Activated CD8-positive, alpha-beta T cell treated with anti-CD3 and anti-CD28 coated beads, Interleukin-2, amount 10 ng/mL, durations not matched to agents 7 days and 5 days (primary cell): ENCODE results near the gene DENND1A. TPM values are rescaled to one million over a fixed set of nuclear protein-coding genes. Genes with fewer than 3 reads are reported as not detected.

ENCODE experiments used
- ATAC-seq: fragments of 150-1000 bp; cut with Tn5 transposase; one replicate; pipeline ENCODE4 v1.10.0; 2021; ENCODE audit warnings: moderate library complexity
- CTCF ChIA-PET: fragments of 350-600 bp; sonication (Branson Sonifier 250); formaldehyde crosslinking; loops from one replicate; lab custom pipeline; 2021; ENCODE audit warnings: antibody characterized with exemption; lab: Charles Lee
- POLR2A ChIA-PET: fragments of 350-600 bp; sonication (Branson Sonifier 250); formaldehyde crosslinking; loops from one replicate; lab custom pipeline; 2021; ENCODE audit warnings: antibody characterized with exemption; lab: Charles Lee
- DNase-seq: peaks from one replicate; pipeline ENCODE4 v3.0.0-alpha.2; 2020
- H3K27ac Mint-ChIP-seq: one replicate; pipeline ENCODE4 v1.8.0; 2021; ENCODE audit warnings: mild to moderate bottlenecking, mixed read lengths
- H3K27me3 Mint-ChIP-seq: one replicate; pipeline ENCODE4 v1.8.0; 2021; ENCODE audit warnings: low read depth, mixed read lengths
- H3K36me3 Mint-ChIP-seq: one replicate; pipeline ENCODE4 v1.8.0; 2021; ENCODE audit warnings: low read depth, mixed read lengths
- H3K4me1 Mint-ChIP-seq: one replicate; pipeline ENCODE4 v1.8.0; 2021; ENCODE audit warnings: low read depth, mixed read lengths
- H3K4me3 Mint-ChIP-seq: one replicate; pipeline ENCODE4 v1.8.0; 2021; ENCODE audit warnings: mild to moderate bottlenecking, mixed read lengths
- H3K9me3 Mint-ChIP-seq: one replicate; pipeline ENCODE4 v1.8.0; 2022; ENCODE audit warnings: mixed read lengths; ENCODE audit not compliant: insufficient read depth
- total RNA-seq, 2 experiments: library from RNA; stranded (reverse); gene quantifications; one replicate each; pipeline ENCODE4 v1.2.3, GENCODE V29; 2021

The DENND1A gene
- total RNA-seq, 2 experiments from 2014 or later = 13.0 to 15.5 TPM

DNA sequence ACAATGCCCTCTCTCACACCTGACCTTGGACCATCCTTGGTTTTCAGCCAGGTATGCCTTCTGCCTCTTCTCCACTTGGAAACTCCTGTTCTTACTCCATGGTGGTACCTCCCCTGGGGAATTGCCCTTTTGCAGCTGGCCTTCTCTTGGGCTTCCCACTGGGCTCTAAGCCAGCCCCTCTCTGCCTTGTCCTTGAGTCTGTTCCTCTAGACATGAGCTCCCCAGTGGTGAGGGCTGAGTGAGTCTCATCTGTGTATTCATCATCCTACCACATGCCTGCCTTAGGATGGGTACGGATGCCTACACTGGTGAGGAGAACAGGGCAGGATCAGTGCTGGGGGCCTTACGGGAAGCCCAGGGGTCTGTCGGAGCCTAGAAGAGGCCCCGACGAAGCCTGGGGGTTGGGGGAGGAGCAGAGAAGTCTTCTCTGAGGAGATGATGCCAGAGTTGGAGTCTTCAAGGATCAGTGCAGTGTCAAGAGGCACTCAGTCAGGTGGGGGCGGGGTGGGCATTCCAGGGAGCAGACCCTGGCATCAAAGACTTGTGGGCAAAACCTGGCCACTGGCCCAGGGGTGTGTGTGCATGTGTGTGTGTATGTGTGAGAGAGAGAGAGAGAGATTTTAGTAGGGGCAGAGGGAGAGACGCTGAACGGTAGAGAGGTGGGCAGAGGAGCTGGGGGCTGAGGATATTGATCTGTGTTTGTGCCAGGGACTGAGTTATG lies 579.2 kb downstream of the DENND1A start:
- POLR2A ChIA-PET = no interaction called here
- peaks cover 4% of the 10 kb centered on the region for H3K4me1 Mint-ChIP-seq
- ATAC-seq (no peak), DNase-seq (no peak)
- no peak overlapping the region for H3K4me3 Mint-ChIP-seq
- peaks cover 3% of the 10 kb centered on the region for H3K27me3 Mint-ChIP-seq
- H3K27ac Mint-ChIP-seq = no peak overlapping the region
- no peaks in the 10 kb centered on the region for H3K9me3 Mint-ChIP-seq
- CTCF ChIA-PET = interaction anchor here (0.6 to 3.8 kb wide), 32 partner anchors 9 to 886 kb away, joined by 3 to 38 read pairs (median 5); partner anchors contain the start of gene STRBP
- H3K36me3 Mint-ChIP-seq = no peaks in the 10 kb centered on the region

DNA sequence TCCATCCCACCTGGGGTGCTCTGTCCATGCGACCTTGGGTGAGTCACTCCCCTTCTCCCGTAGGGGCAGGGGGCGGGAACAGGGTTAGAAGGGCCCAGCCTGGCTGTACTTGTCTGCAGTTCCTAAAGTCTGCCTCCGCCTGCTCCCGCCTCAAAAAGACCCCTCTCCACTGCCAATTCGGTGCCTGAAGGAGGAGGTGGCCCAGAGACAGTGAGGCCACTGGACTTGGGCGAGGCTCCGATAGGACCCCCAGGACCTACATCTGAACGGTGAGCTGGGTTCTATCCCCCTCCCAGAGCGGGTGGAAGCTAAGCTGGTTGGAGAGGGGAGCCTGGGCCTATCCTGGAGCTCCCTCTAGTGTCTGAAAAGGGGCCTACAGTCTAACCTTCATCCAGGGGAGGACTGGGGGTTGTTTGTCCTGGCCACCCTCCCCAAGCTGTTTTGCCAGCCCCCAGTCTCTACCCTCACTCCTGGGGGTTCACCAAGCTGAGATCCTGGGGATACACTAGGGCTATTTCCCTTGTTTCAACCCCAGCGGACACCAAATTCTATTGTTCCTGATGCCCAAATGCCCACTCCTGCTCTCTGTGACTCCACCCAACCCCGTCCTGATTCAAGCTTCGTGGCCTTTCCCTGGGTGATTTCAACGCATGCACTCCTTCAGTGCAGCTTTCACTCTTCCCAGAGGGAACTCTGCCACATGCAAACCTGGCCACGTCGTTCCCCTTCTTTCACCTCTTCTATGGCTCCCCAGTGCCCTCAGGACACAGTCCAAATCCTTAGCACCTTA lies 580.0 kb downstream of the DENND1A start:
- ChIA-PET POLR2A (interaction anchor here (1.1 to 1.9 kb wide), 2 partner anchors 11 to 12 kb away, joined by 4 to 8 read pairs; no protein-coding TSS in a partner anchor), CTCF (interaction anchor here (0.6 to 3.8 kb wide), 57 partner anchors 9 to 885 kb away, joined by 3 to 38 read pairs (median 4); partner anchors contain the start of gene STRBP)
- Mint-ChIP-seq H3K9me3 (no peaks in the 10 kb centered on the region), H3K4me3 (no peak overlapping the region), H3K27me3 (peaks cover 3% of the 10 kb centered on the region), H3K27ac (no peak overlapping the region), H3K36me3 (no peaks in the 10 kb centered on the region), H3K4me1 (peaks cover 4% of the 10 kb centered on the region)
- DNase-seq (peak; percentile 80), ATAC-seq (peak; percentile 75)

DNA sequence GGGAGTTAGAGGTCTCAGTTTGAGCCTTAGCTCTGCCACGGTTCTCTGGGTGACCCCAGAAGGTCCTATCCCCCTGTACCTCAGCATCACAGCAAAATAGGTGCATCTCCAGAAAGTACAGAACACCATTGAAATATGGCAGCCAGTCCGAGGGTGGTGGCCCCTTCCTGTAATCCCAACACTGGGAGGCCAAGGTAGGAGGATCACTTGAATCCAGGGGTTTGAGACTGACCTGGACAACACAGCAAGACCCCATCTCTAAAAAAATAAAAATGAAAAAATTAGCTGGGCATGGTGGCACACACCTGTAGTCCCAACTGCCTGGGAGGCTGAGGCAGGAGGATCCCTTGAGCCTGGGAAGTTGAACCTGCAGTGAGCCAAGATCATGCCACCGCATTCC lies 580.9 kb downstream of the DENND1A start:
- H3K4me1 Mint-ChIP-seq = peaks cover 2% of the 10 kb centered on the region
- no peak overlapping the region for H3K4me3 Mint-ChIP-seq
- DNase-seq (no peak), ATAC-seq (no peak)
- no peaks in the 10 kb centered on the region for H3K36me3 Mint-ChIP-seq
- CTCF ChIA-PET = interaction anchor here (0.9 to 3.8 kb wide), 29 partner anchors 8 to 851 kb away, joined by 3 to 38 read pairs (median 6); partner anchors contain the start of gene STRBP
- no peaks in the 10 kb centered on the region for H3K9me3 Mint-ChIP-seq
- H3K27me3 Mint-ChIP-seq = peaks cover 3% of the 10 kb centered on the region
- H3K27ac Mint-ChIP-seq = no peak overlapping the region
- POLR2A ChIA-PET = interaction anchor here (1.1 to 1.9 kb wide), 2 partner anchors 10 to 13 kb away, joined by 4 to 8 read pairs; no protein-coding TSS in a partner anchor

DNA sequence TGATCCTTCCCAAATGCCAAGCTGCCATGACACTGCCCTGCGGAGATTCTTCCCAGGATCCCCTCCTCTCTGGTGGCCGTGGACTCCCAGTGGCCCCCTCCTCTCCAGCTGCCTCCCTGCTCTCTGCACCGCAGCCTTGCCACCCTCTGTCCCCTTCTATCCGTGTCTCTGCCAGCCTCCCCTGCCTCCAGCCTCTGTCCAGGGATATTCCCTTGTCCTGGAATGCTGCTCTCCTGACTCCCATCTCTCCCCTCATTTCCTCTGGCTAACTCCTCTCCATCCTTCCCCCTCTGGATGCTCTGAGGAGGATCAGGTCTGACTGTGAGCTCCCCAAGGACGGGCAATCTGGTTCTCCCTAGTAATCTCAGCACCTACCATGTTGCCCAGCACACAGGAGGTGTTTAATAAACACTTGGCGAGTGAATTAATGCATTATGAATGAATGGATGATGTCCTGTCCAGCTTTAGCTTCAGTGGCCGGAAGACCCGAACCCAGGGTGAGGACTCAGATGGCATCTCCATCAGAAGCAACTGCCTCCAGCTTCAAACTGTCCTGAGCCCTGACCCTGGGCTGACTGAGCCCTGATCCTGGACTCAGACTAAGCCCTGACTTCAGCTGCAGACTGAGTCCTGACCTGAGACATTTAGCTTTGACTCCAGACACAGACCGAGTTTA lies 581.5 kb downstream of the DENND1A start:
- POLR2A ChIA-PET = interaction anchor here (0.7 to 1.9 kb wide), 3 partner anchors 9 to 316 kb away, joined by 3 to 8 read pairs (median 4); no protein-coding TSS in a partner anchor
- ATAC-seq (no peak), DNase-seq (no peak)
- Mint-ChIP-seq H3K27me3 (peaks cover 3% of the 10 kb centered on the region), H3K27ac (no peak overlapping the region), H3K36me3 (no peaks in the 10 kb centered on the region), H3K4me1 (no peaks in the 10 kb centered on the region), H3K4me3 (no peak overlapping the region), H3K9me3 (no peaks in the 10 kb centered on the region)
- CTCF ChIA-PET = interaction anchor here (1.1 to 3.8 kb wide), 15 partner anchors 8 to 850 kb away, joined by 3 to 38 read pairs (median 6); no protein-coding TSS in a partner anchor

DNA sequence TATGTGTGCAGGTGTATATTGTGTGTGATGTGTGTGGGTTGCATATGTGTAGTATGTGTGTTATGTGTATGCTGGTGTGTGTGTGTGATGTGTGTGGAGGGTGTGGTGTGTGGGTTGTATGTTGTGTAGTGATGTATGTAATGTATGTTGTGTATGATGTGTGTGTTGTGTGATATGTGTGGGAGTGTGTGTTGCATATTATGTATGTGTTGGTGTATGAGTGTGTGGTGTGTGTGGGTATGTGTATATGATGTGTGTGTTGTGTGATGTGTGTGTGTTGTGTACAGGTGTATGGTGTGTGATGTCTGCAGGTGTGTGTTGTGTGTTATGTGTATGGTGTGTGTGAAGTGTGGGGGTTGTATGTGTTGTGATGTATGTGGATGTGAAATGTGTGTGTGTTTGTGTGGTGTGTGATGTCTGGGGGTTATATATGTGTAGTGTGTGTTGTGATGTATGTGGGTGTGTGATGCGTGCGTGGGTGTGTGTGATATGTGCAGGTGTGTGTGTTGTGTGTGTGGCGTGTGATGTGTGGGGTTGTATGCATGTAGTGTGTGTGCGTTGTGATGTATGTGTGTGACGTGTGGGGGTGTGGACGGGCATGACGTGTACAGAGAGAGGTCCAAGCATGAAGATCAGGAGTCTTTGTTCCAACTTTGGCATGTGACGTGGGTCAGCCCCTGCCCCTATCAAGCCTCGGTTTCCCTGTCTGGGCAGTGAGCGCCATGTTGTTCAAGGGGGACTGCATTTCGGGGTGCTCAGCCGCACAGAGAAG lies 582.5 kb downstream of the DENND1A start:
- no peak for ATAC-seq
- Mint-ChIP-seq H3K27ac (no peak overlapping the region), H3K4me1 (no peaks in the 10 kb centered on the region), H3K27me3 (no peaks in the 10 kb centered on the region), H3K36me3 (no peaks in the 10 kb centered on the region), H3K9me3 (no peaks in the 10 kb centered on the region), H3K4me3 (no peak overlapping the region)
- CTCF ChIA-PET = interaction anchor here (1.1 to 3.8 kb wide), 3 partner anchors 50 to 266 kb away, joined by 4 to 36 read pairs (median 6); no protein-coding TSS in a partner anchor
- no peak for DNase-seq
- POLR2A ChIA-PET = interaction anchor here (1.9 kb wide), 1 partner anchor 8 kb away, joined by 8 read pairs; no protein-coding TSS in a partner anchor

DNA sequence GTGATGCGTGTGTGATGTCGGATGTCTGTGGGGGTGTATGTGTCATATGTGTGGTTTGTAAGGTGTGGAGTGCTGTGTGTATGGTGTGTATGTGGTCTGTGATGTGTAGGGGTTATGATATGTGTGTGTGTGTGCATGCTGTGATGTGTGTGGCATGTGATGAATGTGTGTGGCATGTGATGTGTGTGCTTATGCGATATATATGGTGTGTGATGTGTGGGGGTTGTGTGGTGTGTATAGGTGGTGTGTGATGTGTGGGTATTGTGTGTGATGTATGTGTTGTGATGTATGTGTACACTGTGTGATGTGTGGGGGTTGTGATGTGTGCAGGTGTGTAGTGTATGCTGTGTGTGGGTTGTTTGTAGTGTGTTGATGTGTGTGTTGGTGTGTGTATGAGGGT lies 583.1 kb downstream of the DENND1A start:
- ChIA-PET POLR2A (no interaction called here), CTCF (no interaction called here)
- Mint-ChIP-seq H3K36me3 (no peaks in the 10 kb centered on the region), H3K4me3 (no peak overlapping the region), H3K4me1 (no peaks in the 10 kb centered on the region), H3K27me3 (no peaks in the 10 kb centered on the region), H3K27ac (no peak overlapping the region), H3K9me3 (no peaks in the 10 kb centered on the region)
- ATAC-seq (no peak), DNase-seq (no peak)

DNA sequence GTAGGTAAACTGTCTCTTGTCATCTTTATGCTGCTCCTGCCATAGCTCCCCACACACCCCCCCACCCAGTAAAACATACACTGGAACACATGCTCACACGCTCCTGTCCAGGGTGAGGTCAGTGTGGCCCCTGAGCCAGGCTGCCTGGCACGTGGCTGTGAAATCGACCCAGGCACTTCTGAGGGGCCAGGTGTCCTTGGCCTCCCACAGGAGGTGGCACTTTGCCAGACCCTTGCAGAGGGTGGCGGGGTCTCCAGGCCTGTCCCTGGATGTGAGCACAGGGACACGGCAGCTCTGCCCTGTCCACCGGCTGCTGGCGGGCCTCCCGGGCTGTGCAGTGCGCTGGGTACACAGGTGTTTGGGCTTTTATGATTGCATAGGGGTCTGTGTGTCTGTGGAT lies 583.9 kb downstream of the DENND1A start:
- ChIA-PET CTCF (interaction anchor here (1.5 kb wide), 1 partner anchor 264 kb away, joined by 5 read pairs; no protein-coding TSS in a partner anchor), POLR2A (no interaction called here)

DNA sequence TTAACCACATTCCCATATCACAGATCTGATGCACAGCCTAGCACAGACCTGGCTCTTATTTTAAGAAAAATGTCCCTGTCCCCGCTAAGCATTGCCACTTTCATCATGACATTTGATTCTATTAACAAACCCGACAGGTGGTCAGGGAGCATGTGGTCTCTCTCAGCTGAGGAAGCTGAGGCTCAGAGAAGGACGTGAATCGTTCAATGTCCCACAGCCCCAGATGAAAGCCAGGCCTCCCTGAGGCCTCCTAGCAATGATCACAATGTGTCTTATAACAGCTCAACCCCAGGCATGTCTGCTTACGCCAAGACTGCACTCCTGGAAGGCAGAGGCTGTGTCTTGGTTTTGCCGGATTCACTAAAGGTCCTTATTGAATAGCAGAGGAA lies 584.4 kb downstream of the DENND1A start:
- DNase-seq (no peak), ATAC-seq (no peak)
- no peaks in the 10 kb centered on the region for H3K36me3 Mint-ChIP-seq
- H3K27ac Mint-ChIP-seq = no peak overlapping the region
- H3K27me3 Mint-ChIP-seq = no peaks in the 10 kb centered on the region
- peaks cover 9% of the 10 kb centered on the region for H3K4me1 Mint-ChIP-seq
- no peak overlapping the region for H3K4me3 Mint-ChIP-seq
- no peaks in the 10 kb centered on the region for H3K9me3 Mint-ChIP-seq
- CTCF ChIA-PET = interaction anchor here (1.5 to 2.8 kb wide), 2 partner anchors 9 to 264 kb away, joined by 5 to 10 read pairs; no protein-coding TSS in a partner anchor
- POLR2A ChIA-PET = interaction anchor here (1.4 kb wide), 1 partner anchor 21 kb away, joined by 3 read pairs; no protein-coding TSS in a partner anchor

More for the DNA sequence above, 583.9 kb downstream of the DENND1A start:
- H3K36me3 Mint-ChIP-seq = no peaks in the 10 kb centered on the region
- H3K27ac Mint-ChIP-seq = no peak overlapping the region
- peaks cover 4% of the 10 kb centered on the region for H3K4me1 Mint-ChIP-seq
- no peaks in the 10 kb centered on the region for H3K27me3 Mint-ChIP-seq
- no peak for ATAC-seq
- H3K4me3 Mint-ChIP-seq = no peak overlapping the region
- no peak for DNase-seq
- no peaks in the 10 kb centered on the region for H3K9me3 Mint-ChIP-seq

DNA sequence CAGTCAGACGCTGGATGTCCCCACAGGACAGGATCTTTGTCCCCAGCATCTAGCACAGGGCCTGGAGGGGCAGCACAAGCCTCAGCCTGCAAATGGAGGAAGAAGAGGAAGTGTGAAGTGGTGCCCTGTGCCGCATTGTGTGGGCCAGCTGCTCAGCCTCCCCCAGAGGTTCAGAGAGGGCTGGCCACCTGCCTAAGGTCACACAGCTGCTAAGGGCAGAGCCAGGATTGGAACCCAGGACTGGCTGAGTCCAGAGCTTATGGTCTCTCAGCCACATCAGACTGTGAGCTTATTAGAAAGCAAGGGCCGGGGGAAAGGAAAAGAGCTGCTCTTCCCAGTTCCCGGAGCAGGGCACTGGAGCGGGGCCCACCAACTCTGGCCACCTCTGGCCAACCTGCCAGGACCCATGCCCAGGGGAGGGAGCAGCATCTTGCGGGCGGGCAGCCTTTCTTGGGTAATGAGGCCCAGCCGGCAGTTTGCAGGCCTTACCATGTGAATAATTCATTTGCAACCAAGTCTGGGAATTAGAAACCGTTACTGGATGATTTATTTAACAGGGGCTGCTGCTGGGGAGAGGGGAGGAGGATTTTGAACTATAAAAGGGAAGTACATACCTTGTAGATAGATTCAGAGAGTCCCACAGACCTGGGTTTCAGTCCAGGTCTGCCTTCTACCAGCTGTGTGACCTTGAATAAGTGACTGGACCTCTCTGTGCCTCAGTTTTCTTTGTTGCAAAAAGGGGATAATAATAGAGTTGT lies 585.6 kb downstream of the DENND1A start:
- Mint-ChIP-seq H3K4me3 (no peak overlapping the region), H3K4me1 (peaks cover 20% of the 10 kb centered on the region), H3K27me3 (no peaks in the 10 kb centered on the region), H3K36me3 (no peaks in the 10 kb centered on the region), H3K27ac (no peak overlapping the region), H3K9me3 (no peaks in the 10 kb centered on the region)
- DNase-seq (no peak), ATAC-seq (no peak)
- CTCF ChIA-PET = interaction anchor here (1.5 to 2.8 kb wide), 2 partner anchors 10 to 262 kb away, joined by 5 to 10 read pairs; no protein-coding TSS in a partner anchor
- POLR2A ChIA-PET = interaction anchor here (1.4 kb wide), 1 partner anchor 20 kb away, joined by 3 read pairs; no protein-coding TSS in a partner anchor
